ENCODE results near the gene LRP1.

LRP1 gene

GRCh38 chr12:57152639-57153038, 24.4 kb downstream of the LRP1 start:
- Histone ChIP-seq H3K27me3 (ENCODE audit: control insufficient read depth, insufficient read depth, low read length) (no peaks in the 10 kb centered on the region), H3K9me3 (ENCODE audit: control insufficient read depth, insufficient read depth, low read depth, low read length) (no peaks in the 10 kb centered on the region), H3K4me3 (ENCODE audit: low read depth, low read length) (no peak overlapping the region), H3K9ac (ENCODE audit: low read length) (no peak overlapping the region), H3K4me1 (ENCODE audit: control insufficient read depth, insufficient read depth, low read length) (peaks cover 20% of the 10 kb centered on the region; the same call in 1 of the 2 replicates), H3K36me3 (ENCODE audit: control insufficient read depth, insufficient read depth, low read length) (peaks cover 83% of the 10 kb centered on the region), H3K27ac (ENCODE audit: low read depth, low read length) (no peak overlapping the region)

GRCh38 chr12:57153415-57153997, 25.2 kb downstream of the LRP1 start:
- Histone ChIP-seq H3K4me1 (ENCODE audit: control insufficient read depth, insufficient read depth, low read length) (peaks cover 11% of the 10 kb centered on the region; the same call in 1 of the 2 replicates), H3K9ac (ENCODE audit: low read length) (no peak overlapping the region), H3K36me3 (ENCODE audit: control insufficient read depth, insufficient read depth, low read length) (peaks cover 83% of the 10 kb centered on the region), H3K27me3 (ENCODE audit: control insufficient read depth, insufficient read depth, low read length) (no peaks in the 10 kb centered on the region), H3K4me3 (ENCODE audit: low read depth, low read length) (no peak overlapping the region), H3K27ac (ENCODE audit: low read depth, low read length) (no peak overlapping the region), H3K9me3 (ENCODE audit: control insufficient read depth, insufficient read depth, low read depth, low read length) (no peaks in the 10 kb centered on the region)

DNA sequence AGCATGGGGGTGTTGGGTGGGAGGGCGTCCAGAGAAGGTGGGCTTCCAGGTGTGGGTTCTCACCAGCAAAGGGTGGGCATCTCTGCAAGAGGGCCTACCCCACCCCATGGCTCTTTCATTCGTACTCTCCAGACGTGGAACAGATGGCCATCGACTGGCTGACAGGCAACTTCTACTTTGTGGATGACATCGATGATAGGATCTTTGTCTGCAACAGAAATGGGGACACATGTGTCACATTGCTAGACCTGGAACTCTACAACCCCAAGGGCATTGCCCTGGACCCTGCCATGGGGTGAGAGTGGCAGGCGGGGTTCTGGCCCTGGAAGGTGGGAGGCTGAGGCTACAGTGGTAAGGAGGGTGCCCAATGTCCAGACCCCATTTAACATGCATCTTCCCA, 25.8 kb downstream of the LRP1 start:
- no peak overlapping the region for H3K27ac ChIP-seq (ENCODE audit: low read depth, low read length)
- no peak overlapping the region for H3K9ac ChIP-seq (ENCODE audit: low read length)
- no peak overlapping the region for H3K4me3 ChIP-seq (ENCODE audit: low read depth, low read length)
- H3K36me3 ChIP-seq (ENCODE audit: control insufficient read depth, insufficient read depth, low read length), result peaks cover 84% of the 10 kb centered on the region
- no peaks in the 10 kb centered on the region for H3K9me3 ChIP-seq (ENCODE audit: control insufficient read depth, insufficient read depth, low read depth, low read length)
- peaks cover 6% of the 10 kb centered on the region; the same call in 1 of the 2 replicates for H3K4me1 ChIP-seq (ENCODE audit: control insufficient read depth, insufficient read depth, low read length)
- H3K27me3 ChIP-seq (ENCODE audit: control insufficient read depth, insufficient read depth, low read length), result no peaks in the 10 kb centered on the region

GRCh38 chr12:57154804-57155434, 26.6 kb downstream of the LRP1 start:
- Histone ChIP-seq H3K9ac (ENCODE audit: low read length) (no peak overlapping the region), H3K36me3 (ENCODE audit: control insufficient read depth, insufficient read depth, low read length) (peaks cover 85% of the 10 kb centered on the region), H3K27ac (ENCODE audit: low read depth, low read length) (no peak overlapping the region)

DNA sequence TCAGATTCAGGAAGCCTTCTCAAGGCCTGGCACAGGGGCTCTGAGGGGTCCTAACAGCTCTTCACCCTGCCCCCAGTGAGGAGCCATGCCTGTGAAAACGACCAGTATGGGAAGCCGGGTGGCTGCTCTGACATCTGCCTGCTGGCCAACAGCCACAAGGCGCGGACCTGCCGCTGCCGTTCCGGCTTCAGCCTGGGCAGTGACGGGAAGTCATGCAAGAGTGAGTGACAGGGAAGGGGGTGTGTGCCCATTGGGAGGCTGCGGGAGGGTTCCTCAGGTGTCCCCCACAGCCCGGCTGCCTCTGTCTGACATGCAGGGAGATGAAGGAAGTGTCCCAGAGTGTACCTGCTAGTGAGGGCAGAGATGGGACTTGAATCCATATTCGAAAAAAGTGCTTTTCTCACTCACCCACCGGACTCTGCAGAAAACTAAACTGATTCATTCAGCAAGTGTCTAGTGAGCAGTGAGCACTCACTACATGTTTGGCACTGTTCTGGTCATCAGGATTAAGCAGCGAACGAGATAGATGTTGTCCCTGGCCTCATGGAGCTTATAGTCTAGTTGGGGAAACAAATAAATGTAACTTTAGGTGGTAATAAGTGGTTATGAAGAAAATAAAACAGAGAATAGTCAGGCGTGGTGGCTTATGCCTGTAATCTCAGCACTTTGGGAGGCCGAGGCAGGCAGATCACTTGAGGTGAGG, 28.6 kb downstream of the LRP1 start:
- Histone ChIP-seq H3K36me3 (ENCODE audit: control insufficient read depth, insufficient read depth, low read length) (peaks cover 90% of the 10 kb centered on the region), H3K27me3 (ENCODE audit: control insufficient read depth, insufficient read depth, low read length) (no peaks in the 10 kb centered on the region), H3K9me3 (ENCODE audit: control insufficient read depth, insufficient read depth, low read depth, low read length) (no peaks in the 10 kb centered on the region), H3K9ac (ENCODE audit: low read length) (no peak overlapping the region), H3K27ac (ENCODE audit: low read depth, low read length) (no peak overlapping the region), H3K4me3 (ENCODE audit: low read depth, low read length) (no peak overlapping the region), H3K4me1 (ENCODE audit: control insufficient read depth, insufficient read depth, low read length) (no peaks in the 10 kb centered on the region)

More at GRCh38 chr12:57154804-57155434, 26.6 kb downstream of the LRP1 start:
- Histone ChIP-seq H3K9me3 (ENCODE audit: control insufficient read depth, insufficient read depth, low read depth, low read length) (no peaks in the 10 kb centered on the region), H3K4me1 (ENCODE audit: control insufficient read depth, insufficient read depth, low read length) (no peaks in the 10 kb centered on the region), H3K27me3 (ENCODE audit: control insufficient read depth, insufficient read depth, low read length) (no peaks in the 10 kb centered on the region), H3K4me3 (ENCODE audit: low read depth, low read length) (no peak overlapping the region)

DNA sequence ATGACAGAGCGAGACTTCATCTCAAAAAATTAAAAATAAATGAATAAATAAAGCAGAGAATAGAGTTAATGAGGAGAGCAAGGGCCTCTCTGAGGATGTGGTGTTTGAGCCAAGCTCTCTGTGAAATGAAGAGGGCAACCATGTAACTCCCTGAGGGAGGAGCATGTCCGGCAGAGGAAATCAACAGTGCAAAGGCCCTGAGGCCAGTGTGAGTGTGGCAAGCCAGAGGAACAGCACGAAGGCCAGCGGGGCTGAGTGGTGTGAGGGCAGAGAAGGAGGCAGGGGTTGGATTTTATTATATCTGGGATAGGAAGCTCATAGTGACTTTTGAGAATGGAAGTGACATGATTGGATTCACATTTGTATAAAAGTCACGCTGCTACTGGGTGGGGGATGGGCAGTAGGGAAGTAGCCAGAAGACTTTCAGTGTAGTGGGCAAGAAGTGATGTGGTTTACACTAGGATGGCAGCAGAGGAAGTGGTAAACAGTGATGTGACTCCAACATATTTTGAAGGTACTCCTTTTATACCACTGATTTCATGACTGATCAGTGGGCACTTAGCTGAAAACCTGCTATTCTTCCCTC, 29.4 kb downstream of the LRP1 start:
- Histone ChIP-seq H3K27ac (ENCODE audit: low read depth, low read length) (no peak overlapping the region), H3K4me3 (ENCODE audit: low read depth, low read length) (no peak overlapping the region), H3K4me1 (ENCODE audit: control insufficient read depth, insufficient read depth, low read length) (no peaks in the 10 kb centered on the region), H3K36me3 (ENCODE audit: control insufficient read depth, insufficient read depth, low read length) (peaks cover 95% of the 10 kb centered on the region), H3K9me3 (ENCODE audit: control insufficient read depth, insufficient read depth, low read depth, low read length) (no peaks in the 10 kb centered on the region), H3K27me3 (ENCODE audit: control insufficient read depth, insufficient read depth, low read length) (no peaks in the 10 kb centered on the region), H3K9ac (ENCODE audit: low read length) (no peak overlapping the region)

DNA sequence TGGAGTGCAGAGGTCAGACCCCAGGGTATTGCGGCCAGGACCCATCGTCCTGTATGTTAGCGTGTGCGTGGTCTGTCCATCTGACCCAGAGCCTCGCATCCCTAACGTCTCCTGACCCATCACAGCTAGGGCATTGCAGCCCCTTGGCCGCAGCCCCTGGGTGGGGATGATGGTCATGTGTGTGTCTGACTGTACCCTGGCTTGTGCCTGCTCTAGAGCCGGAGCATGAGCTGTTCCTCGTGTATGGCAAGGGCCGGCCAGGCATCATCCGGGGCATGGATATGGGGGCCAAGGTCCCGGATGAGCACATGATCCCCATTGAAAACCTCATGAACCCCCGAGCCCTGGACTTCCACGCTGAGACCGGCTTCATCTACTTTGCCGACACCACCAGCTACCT, 29.9 kb downstream of the LRP1 start:
- H3K36me3 ChIP-seq (ENCODE audit: control insufficient read depth, insufficient read depth, low read length), result peaks cover 97% of the 10 kb centered on the region
- H3K27ac ChIP-seq (ENCODE audit: low read depth, low read length), result no peak overlapping the region
- H3K4me3 ChIP-seq (ENCODE audit: low read depth, low read length), result no peak overlapping the region
- H3K4me1 ChIP-seq (ENCODE audit: control insufficient read depth, insufficient read depth, low read length), result no peaks in the 10 kb centered on the region
- H3K9me3 ChIP-seq (ENCODE audit: control insufficient read depth, insufficient read depth, low read depth, low read length), result no peaks in the 10 kb centered on the region
- no peaks in the 10 kb centered on the region for H3K27me3 ChIP-seq (ENCODE audit: control insufficient read depth, insufficient read depth, low read length)
- H3K9ac ChIP-seq (ENCODE audit: low read length), result no peak overlapping the region

- H3K36me3 ChIP-seq (ENCODE audit: control insufficient read depth, insufficient read depth, low read length), result peaks cover 97% of the 10 kb centered on the region
- no peak overlapping the region for H3K4me3 ChIP-seq (ENCODE audit: low read depth, low read length)
- H3K27ac ChIP-seq (ENCODE audit: low read depth, low read length), result no peak overlapping the region
- H3K9ac ChIP-seq (ENCODE audit: low read length), result no peak overlapping the region
- no peaks in the 10 kb centered on the region for H3K4me1 ChIP-seq (ENCODE audit: control insufficient read depth, insufficient read depth, low read length)
- no peaks in the 10 kb centered on the region for H3K9me3 ChIP-seq (ENCODE audit: control insufficient read depth, insufficient read depth, low read depth, low read length)
- H3K27me3 ChIP-seq (ENCODE audit: control insufficient read depth, insufficient read depth, low read length), result no peaks in the 10 kb centered on the region
Measured at GRCh38 chr12:57158665-57159064, 30.4 kb downstream of the LRP1 start.

- no peaks in the 10 kb centered on the region for H3K4me1 ChIP-seq (ENCODE audit: control insufficient read depth, insufficient read depth, low read length)
- H3K4me3 ChIP-seq (ENCODE audit: low read depth, low read length), result no peak overlapping the region
- H3K27ac ChIP-seq (ENCODE audit: low read depth, low read length), result no peak overlapping the region
- H3K9ac ChIP-seq (ENCODE audit: low read length), result no peak overlapping the region
- no peaks in the 10 kb centered on the region for H3K9me3 ChIP-seq (ENCODE audit: control insufficient read depth, insufficient read depth, low read depth, low read length)
- no peaks in the 10 kb centered on the region for H3K27me3 ChIP-seq (ENCODE audit: control insufficient read depth, insufficient read depth, low read length)
- H3K36me3 ChIP-seq (ENCODE audit: control insufficient read depth, insufficient read depth, low read length), result peaks cover 96% of the 10 kb centered on the region
Measured at GRCh38 chr12:57159311-57159710, 31.0 kb downstream of the LRP1 start.

- no peak overlapping the region for H3K4me3 ChIP-seq (ENCODE audit: low read depth, low read length)
- H3K27me3 ChIP-seq (ENCODE audit: control insufficient read depth, insufficient read depth, low read length), result no peaks in the 10 kb centered on the region
- no peak overlapping the region for H3K9ac ChIP-seq (ENCODE audit: low read length)
- peaks cover 96% of the 10 kb centered on the region for H3K36me3 ChIP-seq (ENCODE audit: control insufficient read depth, insufficient read depth, low read length)
- no peaks in the 10 kb centered on the region for H3K4me1 ChIP-seq (ENCODE audit: control insufficient read depth, insufficient read depth, low read length)
- H3K9me3 ChIP-seq (ENCODE audit: control insufficient read depth, insufficient read depth, low read depth, low read length), result no peaks in the 10 kb centered on the region
- H3K27ac ChIP-seq (ENCODE audit: low read depth, low read length), result no peak overlapping the region
Measured at GRCh38 chr12:57160040-57160439, 31.8 kb downstream of the LRP1 start.

GRCh38 chr12:57160741-57161140, 32.5 kb downstream of the LRP1 start:
- Histone ChIP-seq H3K9ac (ENCODE audit: low read length) (no peak overlapping the region), H3K4me1 (ENCODE audit: control insufficient read depth, insufficient read depth, low read length) (no peaks in the 10 kb centered on the region), H3K9me3 (ENCODE audit: control insufficient read depth, insufficient read depth, low read depth, low read length) (no peaks in the 10 kb centered on the region), H3K36me3 (ENCODE audit: control insufficient read depth, insufficient read depth, low read length) (peaks cover 96% of the 10 kb centered on the region), H3K4me3 (ENCODE audit: low read depth, low read length) (no peak overlapping the region), H3K27ac (ENCODE audit: low read depth, low read length) (no peak overlapping the region), H3K27me3 (ENCODE audit: control insufficient read depth, insufficient read depth, low read length) (no peaks in the 10 kb centered on the region)

Data from HUES6 (cell line).